Measurements from ENCODE around the gene SMIM43.

- no peak for TF ChIP-seq CTCF (IDR thresholded peaks at IDR 0.05)
- TF ChIP-seq EZH2 (IDR thresholded peaks at IDR 0.05; ENCODE audit: borderline replicate concordance, insufficient read depth, low read depth, low read length, poor library complexity, severe bottlenecking), result no peak
These were observed 55.1 kb downstream of the SMIM43 start for GRCh38 chr4:121709766-121710405.

Measured in B cell (primary cell).